ENCODE results near the gene MLXIP. TPM values are rescaled to one million over a fixed set of nuclear protein-coding genes. Genes with fewer than 3 reads are reported as not detected.

Gene MLXIP
- total RNA-seq, 1 experiment from 2014 or later, result 46.3 TPM

- Histone ChIP-seq H3K9me2 (ENCODE audit: insufficient read depth) (no peaks in the 10 kb centered on the region), H4K20me1 (ENCODE audit: insufficient read depth) (no peaks in the 10 kb centered on the region), H3K79me2 (ENCODE audit: insufficient read depth, low read length) (no peaks in the 10 kb centered on the region), H3K27ac (ENCODE audit: low read depth, low read length) (no peak overlapping the region), H3K4me2 (ENCODE audit: low read length) (no peak overlapping the region), H3K4me1 (ENCODE audit: control insufficient read depth in 1 of 2, insufficient read depth in 2 of 2, low read length in 2 of 2) (no peaks in the 10 kb centered on the region), H3K4me3 (replicated peaks in 1 of 2; ENCODE audit: low read depth in 1 of 2, low read length in 2 of 2) (no peak overlapping the region), H2AFZ (ENCODE audit: low read depth, low read length, poor library complexity, severe bottlenecking) (no peak overlapping the region), H3K9ac (ENCODE audit: low read length) (no peak overlapping the region), H3K27me3 (ENCODE audit: insufficient read depth, low read length) (no peaks in the 10 kb centered on the region), H3K9me3 (ENCODE audit: control insufficient read depth in 1 of 2, insufficient read depth in 1 of 2, low read depth in 1 of 2, low read length in 2 of 2) (no peaks in the 10 kb centered on the region), H3K36me3 (ENCODE audit: control insufficient read depth in 1 of 2, insufficient read depth in 2 of 2, low read length in 2 of 2) (peaks cover 7 to 28% of the 10 kb centered on the region in 2 experiments; a peak in 3 of 4 replicates)
- TF ChIP-seq, protein P1, sequence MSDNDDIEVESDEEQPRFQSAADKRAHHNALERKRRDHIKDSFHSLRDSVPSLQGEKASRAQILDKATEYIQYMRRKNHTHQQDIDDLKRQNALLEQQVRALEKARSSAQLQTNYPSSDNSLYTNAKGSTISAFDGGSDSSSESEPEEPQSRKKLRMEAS (IDR thresholded peaks at IDR 0.05), result no peak
- TF ChIP-seq EZH2phosphoT487 (IDR thresholded peaks at IDR 0.05; ENCODE audit: borderline replicate concordance) (no peak), SRF (IDR thresholded peaks at IDR 0.05; ENCODE audit: low read depth) (no peak), SIN3A (IDR thresholded peaks at IDR 0.05; ENCODE audit: low read depth) (no peak), POLR2A (IDR thresholded peaks at IDR 0.05; ENCODE audit: borderline replicate concordance, extremely low read depth, insufficient read depth, insufficient read length) (no peak), RAD21 (IDR thresholded peaks at IDR 0.05; ENCODE audit: low read depth) (no peak), REST (IDR thresholded peaks at IDR 0.05; ENCODE audit: low read depth) (no peak), CBX3 (IDR thresholded peaks at IDR 0.05; ENCODE audit: low read depth) (no peak), EGR1 (IDR thresholded peaks at IDR 0.05; ENCODE audit: low read depth) (no peak), ZBTB33 (IDR thresholded peaks at IDR 0.05; ENCODE audit: extremely low read depth, insufficient replicate concordance, low read length) (no peak), CEBPB (IDR thresholded peaks at IDR 0.05; ENCODE audit: low read depth) (no peak), YY1 (IDR thresholded peaks at IDR 0.05; ENCODE audit: extremely low read depth, insufficient replicate concordance, low read depth, low read length) (no peak), POLR2AphosphoS5 (IDR thresholded peaks at IDR 0.05; ENCODE audit: low read depth, low read length) (no peak), SP1 (IDR thresholded peaks at IDR 0.05; ENCODE audit: low read depth) (no peak), ZNF274 (IDR thresholded peaks at IDR 0.05; ENCODE audit: low read depth, low read length) (no peak)
- TF ChIP-seq, protein P2, sequence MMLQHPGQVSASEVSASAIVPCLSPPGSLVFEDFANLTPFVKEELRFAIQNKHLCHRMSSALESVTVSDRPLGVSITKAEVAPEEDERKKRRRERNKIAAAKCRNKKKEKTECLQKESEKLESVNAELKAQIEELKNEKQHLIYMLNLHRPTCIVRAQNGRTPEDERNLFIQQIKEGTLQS (IDR thresholded peaks at IDR 0.05), result no peak
- ATAC-seq, result no peak
- no peak for DNase-seq (ENCODE audit: low read depth, low spot score)
- BruUV-seq (replicated peaks), result no TSS peak
- intact Hi-C loops (cut with micrococcal nuclease), result no loop called here
- CTCF ChIA-PET, result no interaction called here
- RAD21 ChIA-PET (ENCODE audit: low non-redundant PET in 1 of 2, low total read pairs in 2 of 2, uncharacterized antibody in 2 of 2, unreplicated experiment in 2 of 2), result no interaction called here
- POLR2A ChIA-PET, result no interaction called here
Observed at GRCh38 chr12:122139941-122140340, 61.4 kb downstream of the MLXIP start.

Data from HCT116 (cell line).